Gastrocnemius medialis (tissue), 4 donors: Measurements from ENCODE around the gene OR11L1.

Experiments used
- POLR2A ChIP-seq, 2 donors: fragments of 450-650 bp; IDR thresholded peaks; one replicate each; pipeline ENCODE4 v1.6.1; 2017; ENCODE audit warnings: antibody characterized with exemption in 2 of 2, mild to moderate bottlenecking in 2 of 2, moderate library complexity in 2 of 2
- TF ChIP-seq, protein P1 (sequence below), 5 experiments: fragments of 450-650 bp in 3 of 5; fragments of 200-600 bp in 2 of 5; sonication (generic) in 2 of 5; IDR thresholded peaks in 4 of 5; conservative IDR thresholded peaks in 1 of 5; 1 replicate in 4 of 5; 2 replicates in 1 of 5; pipeline ENCODE4 v1.5.1; 2016 to 2019; ENCODE audit warnings: antibody characterized with exemption in 5 of 5, mild to moderate bottlenecking in 3 of 5, moderate library complexity in 3 of 5

- TF ChIP-seq, protein P1, sequence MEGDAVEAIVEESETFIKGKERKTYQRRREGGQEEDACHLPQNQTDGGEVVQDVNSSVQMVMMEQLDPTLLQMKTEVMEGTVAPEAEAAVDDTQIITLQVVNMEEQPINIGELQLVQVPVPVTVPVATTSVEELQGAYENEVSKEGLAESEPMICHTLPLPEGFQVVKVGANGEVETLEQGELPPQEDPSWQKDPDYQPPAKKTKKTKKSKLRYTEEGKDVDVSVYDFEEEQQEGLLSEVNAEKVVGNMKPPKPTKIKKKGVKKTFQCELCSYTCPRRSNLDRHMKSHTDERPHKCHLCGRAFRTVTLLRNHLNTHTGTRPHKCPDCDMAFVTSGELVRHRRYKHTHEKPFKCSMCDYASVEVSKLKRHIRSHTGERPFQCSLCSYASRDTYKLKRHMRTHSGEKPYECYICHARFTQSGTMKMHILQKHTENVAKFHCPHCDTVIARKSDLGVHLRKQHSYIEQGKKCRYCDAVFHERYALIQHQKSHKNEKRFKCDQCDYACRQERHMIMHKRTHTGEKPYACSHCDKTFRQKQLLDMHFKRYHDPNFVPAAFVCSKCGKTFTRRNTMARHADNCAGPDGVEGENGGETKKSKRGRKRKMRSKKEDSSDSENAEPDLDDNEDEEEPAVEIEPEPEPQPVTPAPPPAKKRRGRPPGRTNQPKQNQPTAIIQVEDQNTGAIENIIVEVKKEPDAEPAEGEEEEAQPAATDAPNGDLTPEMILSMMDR (IDR thresholded peaks at IDR 0.05 in 4 of 5, conservative IDR thresholded peaks at IDR 0.05 in 1 of 5): no peak
- no peak for TF ChIP-seq POLR2A (IDR thresholded peaks at IDR 0.05)
Observed at GRCh38 chr1:247845693-247846017, 4.0 kb upstream of the OR11L1 start.
